Natural killer cell treated with Interleukin-12 subunit alpha and Interleukin-12 subunit beta and Interleukin-15 and Interleukin-18, amount 100 ng/mL, for 72 hours (primary cell): ENCODE measurements around the gene BCOR. TPM values are rescaled to one million over a fixed set of nuclear protein-coding genes. Genes with fewer than 3 reads are reported as not detected.
A peak's percentile ranks its signal among the peaks of the same experiment; 100 is the strongest.

Source experiments
- ATAC-seq, 2 donors: fragments of 150-1000 bp; cut with Tn5 transposase in 1 of 2; sonication (Bioruptor Pico), chemical (Tn5 transposase) in 1 of 2; 2 replicates each; pipeline ENCODE4 v1.10.0; 2021
- DNase-seq: peaks from one replicate; pipeline ENCODE4 v3.0.0; 2022; ENCODE audit warnings: low spot score
- H3K27ac Mint-ChIP-seq, 2 donors: 1 replicate in 1 of 2; 2 replicates in 1 of 2; pipeline ENCODE4 v1.8.0; 2022; ENCODE audit warnings: mixed read lengths in 2 of 2, mild to moderate bottlenecking in 1 of 2, moderate library complexity in 1 of 2
- H3K27me3 Mint-ChIP-seq, 2 donors: 1 replicate in 1 of 2; 2 replicates in 1 of 2; pipeline ENCODE4 v1.8.0; 2022; ENCODE audit warnings: mixed read lengths in 2 of 2
- H3K36me3 Mint-ChIP-seq: one replicate; pipeline ENCODE4 v1.8.0; 2022; ENCODE audit warnings: mixed read lengths
- H3K4me1 Mint-ChIP-seq, 2 donors: 1 replicate in 1 of 2; 2 replicates in 1 of 2; pipeline ENCODE4 v1.8.0; 2022; ENCODE audit warnings: low read depth in 2 of 2, mixed read lengths in 2 of 2, mild to moderate bottlenecking in 1 of 2
- H3K4me3 Mint-ChIP-seq: one replicate; pipeline ENCODE4 v1.8.0; 2022; ENCODE audit warnings: mixed read lengths
- H3K9me3 Mint-ChIP-seq: 2 replicates; pipeline ENCODE4 v1.8.0; 2022; ENCODE audit warnings: mixed read lengths
- total RNA-seq, 2 donors: library from RNA; stranded (reverse); gene quantifications; one replicate each; pipeline ENCODE4 v1.2.3, GENCODE V29; 2022

The BCOR gene
- total RNA-seq, 2 donors from 2014 or later = 52.3 to 56.7 TPM

DNA sequence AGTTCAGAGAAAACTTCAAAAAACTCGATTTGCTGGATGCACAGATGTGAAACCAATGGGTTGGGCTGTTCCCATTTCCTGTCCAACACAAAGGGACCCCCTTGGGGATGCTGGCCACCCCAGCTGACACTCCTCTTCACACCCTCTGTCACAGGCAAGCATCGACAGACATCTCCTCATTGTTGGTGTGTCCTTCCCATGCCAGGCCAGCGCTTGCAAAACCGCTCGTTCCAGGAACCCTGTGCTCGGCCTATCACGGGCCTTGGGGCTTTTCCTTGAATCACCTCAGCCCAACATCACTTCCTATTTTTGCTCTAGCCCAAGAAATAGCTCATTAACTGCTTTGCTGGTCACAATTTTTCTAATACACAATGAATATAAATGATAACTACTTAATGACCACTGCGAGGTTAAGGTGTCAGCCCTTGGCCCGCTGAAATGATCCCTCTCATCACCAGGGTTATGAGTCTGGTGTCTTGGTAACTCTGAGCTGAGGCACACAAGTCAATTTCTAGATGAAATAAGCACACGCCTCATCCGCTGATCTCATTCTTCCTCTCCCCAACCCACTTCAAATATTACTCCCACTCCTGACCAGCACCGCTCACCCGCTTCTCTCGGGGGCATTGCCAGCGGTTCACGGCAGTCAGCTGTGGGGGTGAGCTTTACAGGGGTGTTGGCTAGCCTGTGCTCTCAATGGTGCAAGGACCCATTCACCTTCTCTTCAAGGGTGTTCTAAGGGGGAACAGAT, 32.3 kb downstream of the BCOR start:
- ATAC-seq (peak in 1 of 2 donors; percentile 49), DNase-seq (no peak)
- H3K27me3 Mint-ChIP-seq = peaks cover 0 to 4% of the 10 kb centered on the region in 2 donors
- H3K36me3 Mint-ChIP-seq = peaks cover 9% of the 10 kb centered on the region
- peak overlapping the region; percentile 38 for H3K4me3 Mint-ChIP-seq
- no peaks in the 10 kb centered on the region for H3K9me3 Mint-ChIP-seq
- H3K4me1 Mint-ChIP-seq = peaks cover 23 to 37% of the 10 kb centered on the region in 2 donors
- H3K27ac Mint-ChIP-seq = peak overlapping the region in 1 of 2 donors; percentile 64

DNA sequence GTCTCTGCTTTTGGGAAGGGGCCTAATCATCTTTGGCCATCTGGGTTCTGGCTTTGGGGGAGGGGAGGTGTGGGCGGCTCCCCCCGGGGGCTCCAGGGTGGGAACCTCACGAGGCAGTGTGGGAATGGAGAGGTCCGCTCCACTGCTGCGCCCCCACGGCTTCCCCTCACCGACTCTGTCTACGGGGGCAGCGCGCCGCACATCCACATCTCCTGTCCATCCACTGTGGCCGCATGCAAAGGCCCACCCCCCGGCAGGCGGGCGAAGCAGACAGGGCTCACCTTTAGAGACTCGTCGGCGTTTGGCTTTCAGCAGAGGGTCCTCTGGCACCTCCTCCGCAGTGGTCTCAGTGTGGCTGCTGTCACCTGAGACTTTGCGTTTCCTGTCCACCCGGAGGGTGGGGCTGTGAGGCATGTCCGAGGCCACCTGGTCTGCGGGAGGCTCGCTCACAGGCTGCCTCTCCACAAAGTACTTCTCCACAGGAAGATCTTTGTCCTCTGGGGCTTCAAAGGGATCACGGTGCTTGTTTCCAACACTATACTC, 33.6 kb downstream of the BCOR start:
- no peak for ATAC-seq
- Mint-ChIP-seq H3K27ac (no peak overlapping the region), H3K27me3 (peaks cover 0 to 4% of the 10 kb centered on the region in 2 donors), H3K9me3 (no peaks in the 10 kb centered on the region), H3K4me1 (peaks cover 22 to 33% of the 10 kb centered on the region in 2 donors), H3K36me3 (peaks cover 4% of the 10 kb centered on the region), H3K4me3 (no peak overlapping the region)
- DNase-seq = no peak

DNA sequence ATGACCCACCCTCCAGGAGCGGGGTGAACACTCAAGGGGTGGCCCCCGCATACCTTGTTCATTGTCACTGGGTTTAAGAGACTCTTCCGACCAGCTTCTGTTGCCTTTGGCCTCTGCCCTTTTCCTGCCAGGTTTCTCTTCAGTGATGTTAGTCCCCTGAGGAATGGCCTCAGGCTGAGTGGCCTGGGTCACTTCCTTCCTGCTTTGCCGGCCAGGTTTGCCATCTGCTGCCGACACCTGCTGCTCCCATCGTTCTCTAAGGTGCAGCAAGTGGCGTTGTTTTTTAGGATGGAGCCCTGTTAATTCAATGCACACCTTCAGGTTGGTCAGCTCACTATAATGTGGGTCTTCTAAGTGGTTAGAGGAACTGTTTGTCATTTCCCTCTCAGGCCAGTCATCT, 34.2 kb downstream of the BCOR start:
- H3K4me1 Mint-ChIP-seq = peaks cover 19 to 28% of the 10 kb centered on the region in 2 donors
- peaks cover 4% of the 10 kb centered on the region for H3K36me3 Mint-ChIP-seq
- DNase-seq (no peak), ATAC-seq (no peak)
- peaks cover 0 to 4% of the 10 kb centered on the region in 2 donors for H3K27me3 Mint-ChIP-seq
- no peak overlapping the region for H3K4me3 Mint-ChIP-seq
- no peak overlapping the region for H3K27ac Mint-ChIP-seq
- no peaks in the 10 kb centered on the region for H3K9me3 Mint-ChIP-seq

DNA sequence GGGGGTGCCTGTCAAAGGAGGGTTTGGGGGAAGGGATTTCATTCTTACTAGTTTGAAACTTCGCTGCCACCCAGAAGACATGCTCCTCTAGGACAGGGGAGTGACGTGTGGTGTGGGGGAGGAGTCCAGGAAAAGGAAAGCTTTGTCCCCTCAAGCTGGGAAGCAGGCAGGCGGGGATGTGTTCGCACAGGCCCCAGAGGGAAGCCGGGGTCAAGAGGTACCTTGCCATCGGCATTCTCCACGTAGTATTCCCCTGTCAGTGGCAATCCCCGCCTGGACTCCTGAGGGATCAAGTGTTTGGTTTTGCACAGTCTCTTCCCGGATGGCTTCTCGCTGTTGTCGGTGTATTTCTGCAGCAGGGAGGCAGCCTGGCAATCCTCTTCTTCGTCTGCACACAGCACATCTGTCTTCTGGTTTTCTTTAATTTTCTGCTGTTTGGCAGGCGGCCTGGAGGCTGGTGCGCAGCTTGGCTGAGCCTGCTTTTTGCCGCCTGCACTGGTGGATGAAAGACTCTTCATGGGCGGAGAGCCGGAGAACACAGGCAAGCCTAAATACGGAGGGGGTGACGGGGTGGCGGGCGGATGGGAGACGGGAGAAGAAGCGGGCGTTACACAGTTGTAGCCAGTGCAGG, 35.1 kb downstream of the BCOR start:
- ATAC-seq (no peak), DNase-seq (no peak)
- Mint-ChIP-seq H3K4me1 (peaks cover 12 to 22% of the 10 kb centered on the region in 2 donors), H3K27ac (no peak overlapping the region), H3K4me3 (no peak overlapping the region), H3K36me3 (peaks cover 4% of the 10 kb centered on the region), H3K27me3 (peaks cover 0 to 4% of the 10 kb centered on the region in 2 donors), H3K9me3 (no peaks in the 10 kb centered on the region)

DNA sequence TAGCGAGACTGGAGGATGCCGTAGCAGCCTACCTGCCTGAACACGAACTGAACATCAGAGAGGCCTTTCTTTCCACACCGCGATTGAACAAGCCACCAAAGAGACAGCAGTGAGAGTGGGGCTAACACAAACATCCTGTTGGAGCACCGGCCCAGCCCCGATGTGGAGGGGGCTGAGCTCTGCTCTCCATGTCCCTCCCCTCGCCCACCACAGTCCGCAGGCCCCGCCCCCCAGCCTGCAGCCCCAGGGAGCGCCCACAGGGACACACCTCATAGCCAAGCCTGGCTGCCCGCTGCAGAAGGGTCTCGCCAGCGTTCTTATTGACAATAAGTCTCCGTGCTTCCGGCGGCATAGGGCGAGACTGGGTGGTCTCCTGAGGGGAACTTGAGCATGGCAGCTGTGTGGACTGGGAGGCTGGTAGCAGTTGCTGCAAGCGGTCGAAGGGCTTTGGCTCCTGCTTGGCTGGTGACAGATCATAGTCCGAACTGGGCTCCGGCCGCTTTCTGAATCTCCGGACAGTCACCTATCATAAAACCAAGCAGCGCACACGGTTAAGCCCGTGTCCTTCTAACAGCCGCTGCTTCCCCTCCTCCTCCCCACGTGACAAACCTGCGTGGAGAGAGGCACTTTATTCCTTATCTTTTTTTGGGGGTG, 35.8 kb downstream of the BCOR start:
- Mint-ChIP-seq H3K36me3 (peaks cover 4% of the 10 kb centered on the region), H3K27me3 (peaks cover 0 to 4% of the 10 kb centered on the region in 2 donors), H3K27ac (no peak overlapping the region), H3K4me3 (no peak overlapping the region), H3K9me3 (no peaks in the 10 kb centered on the region), H3K4me1 (peaks cover 9 to 22% of the 10 kb centered on the region in 2 donors)
- DNase-seq (no peak), ATAC-seq (no peak)

DNA sequence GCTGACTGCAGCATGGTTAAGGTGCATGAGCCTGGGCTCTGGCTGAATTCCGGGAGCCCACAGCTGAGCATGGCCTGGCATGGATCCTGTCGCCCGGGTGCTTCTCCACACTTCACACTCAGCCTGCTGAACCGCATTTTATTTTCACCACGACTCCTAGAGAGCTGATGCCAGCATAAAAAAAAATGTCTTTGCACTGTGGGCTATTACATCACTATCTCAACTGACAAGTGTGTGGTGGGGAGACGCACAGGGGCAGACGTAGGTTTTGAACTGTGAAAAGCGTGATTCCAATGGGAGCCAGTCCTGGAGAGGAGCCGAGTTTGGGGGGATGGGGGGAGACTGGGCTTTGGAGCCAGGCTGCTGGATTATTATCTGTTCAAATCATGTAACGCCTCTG, 36.8 kb downstream of the BCOR start:
- Mint-ChIP-seq H3K4me3 (no peak overlapping the region), H3K9me3 (no peaks in the 10 kb centered on the region), H3K27ac (no peak overlapping the region), H3K4me1 (peaks cover 9 to 21% of the 10 kb centered on the region in 2 donors), H3K36me3 (peaks cover 6% of the 10 kb centered on the region), H3K27me3 (peaks cover 0 to 4% of the 10 kb centered on the region in 2 donors)
- ATAC-seq (no peak), DNase-seq (no peak)

DNA sequence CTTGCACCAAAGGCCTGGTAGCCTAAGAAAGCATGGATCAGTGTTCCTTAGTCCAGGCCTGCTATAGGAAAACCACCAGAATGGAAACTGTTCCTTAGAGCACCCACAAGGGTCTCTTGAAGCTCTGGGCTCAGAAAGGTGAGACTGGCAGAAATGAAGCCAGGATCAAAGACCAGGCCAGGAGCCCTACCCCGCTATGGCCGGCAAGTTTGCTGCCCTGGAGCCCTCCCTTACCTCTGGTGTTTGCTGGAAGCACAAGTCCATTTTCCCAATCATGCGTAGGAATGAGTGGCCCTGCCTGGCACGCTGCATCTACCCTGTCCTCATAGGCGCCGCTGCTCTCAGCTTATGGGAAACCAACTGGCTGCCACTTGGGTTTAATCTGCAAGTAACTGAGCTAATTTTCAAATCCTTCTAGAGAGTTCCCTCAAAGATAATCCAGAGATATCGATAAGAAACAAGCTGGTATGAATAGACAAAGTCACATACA, 37.4 kb downstream of the BCOR start:
- Mint-ChIP-seq H3K4me3 (no peak overlapping the region), H3K27ac (no peak overlapping the region), H3K27me3 (peaks cover 0 to 4% of the 10 kb centered on the region in 2 donors), H3K4me1 (peaks cover 3 to 15% of the 10 kb centered on the region in 2 donors), H3K36me3 (peaks cover 10% of the 10 kb centered on the region), H3K9me3 (no peaks in the 10 kb centered on the region)
- DNase-seq (no peak), ATAC-seq (no peak)

DNA sequence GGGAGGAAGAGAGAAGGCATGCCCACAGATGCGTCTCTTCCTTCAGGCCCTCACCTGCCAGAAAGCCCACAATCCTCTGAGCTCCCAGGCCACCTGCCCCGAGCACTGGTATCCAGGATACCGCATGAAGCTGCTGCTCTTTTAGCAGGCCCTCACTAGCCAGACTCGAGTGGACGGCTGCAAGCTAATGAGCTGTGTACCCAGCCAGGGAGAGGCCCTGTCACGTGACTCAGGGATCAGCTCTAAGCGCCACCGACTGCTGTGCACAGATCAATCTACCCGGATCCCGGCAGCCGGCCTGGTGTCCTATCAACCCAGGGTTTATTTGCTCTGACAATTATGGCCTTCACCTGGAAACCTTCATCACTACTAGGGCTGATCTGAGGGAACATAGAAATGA, 39.0 kb downstream of the BCOR start:
- Mint-ChIP-seq H3K4me1 (peaks cover 0 to 7% of the 10 kb centered on the region in 2 donors), H3K9me3 (no peaks in the 10 kb centered on the region), H3K27me3 (peaks cover 0 to 4% of the 10 kb centered on the region in 2 donors), H3K4me3 (no peak overlapping the region), H3K36me3 (peaks cover 21% of the 10 kb centered on the region), H3K27ac (no peak overlapping the region)
- DNase-seq (no peak), ATAC-seq (no peak)

DNA sequence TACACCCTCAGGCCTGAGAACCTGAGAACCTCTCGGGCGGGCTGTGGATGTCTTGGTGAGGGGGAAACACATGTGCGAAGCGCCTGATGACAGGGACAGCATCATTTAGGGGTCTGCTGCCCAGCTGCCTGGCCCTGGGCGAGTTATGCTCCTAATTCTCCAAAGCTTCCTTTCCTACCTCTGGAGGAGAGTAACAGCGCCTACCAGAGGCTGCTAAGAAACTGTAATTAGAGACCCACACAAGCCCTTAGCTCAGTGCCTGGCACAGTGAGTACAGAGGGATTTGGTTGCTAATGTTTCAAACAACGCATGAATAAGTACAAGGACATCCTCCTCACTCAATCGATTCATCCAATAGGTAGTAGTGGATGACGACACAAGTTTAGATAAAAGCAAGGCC, 40.4 kb downstream of the BCOR start:
- Mint-ChIP-seq H3K4me1 (peaks cover 0 to 5% of the 10 kb centered on the region in 2 donors), H3K27me3 (no peaks in the 10 kb centered on the region), H3K4me3 (no peak overlapping the region), H3K36me3 (peaks cover 28% of the 10 kb centered on the region), H3K27ac (no peak overlapping the region), H3K9me3 (no peaks in the 10 kb centered on the region)
- DNase-seq (no peak), ATAC-seq (no peak)

DNA sequence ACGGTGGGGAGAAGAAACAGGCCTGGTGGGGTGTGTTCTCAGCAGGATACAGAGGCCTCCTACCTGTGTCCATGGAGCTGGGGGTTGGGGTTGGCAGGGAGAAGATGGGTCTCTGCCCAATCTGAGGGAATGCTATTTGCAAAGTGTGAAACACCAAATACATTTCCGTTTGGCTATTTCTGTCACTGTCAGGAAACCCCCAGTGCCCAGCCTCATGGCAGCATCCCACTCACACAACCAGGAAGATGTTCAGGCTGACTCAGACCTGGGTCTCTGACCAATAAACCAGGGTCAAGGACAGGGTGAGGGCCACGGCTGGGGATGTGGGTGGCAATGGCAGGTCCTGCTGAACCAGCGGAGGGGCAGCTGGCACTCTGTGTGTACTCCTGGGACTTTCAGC, 41.3 kb downstream of the BCOR start:
- no peak for DNase-seq
- H3K27ac Mint-ChIP-seq = no peak overlapping the region
- H3K27me3 Mint-ChIP-seq = no peaks in the 10 kb centered on the region
- no peak overlapping the region for H3K4me3 Mint-ChIP-seq
- no peak for ATAC-seq
- H3K4me1 Mint-ChIP-seq = peaks cover 0 to 2% of the 10 kb centered on the region in 2 donors
- peaks cover 35% of the 10 kb centered on the region for H3K36me3 Mint-ChIP-seq
- H3K9me3 Mint-ChIP-seq = no peaks in the 10 kb centered on the region

DNA sequence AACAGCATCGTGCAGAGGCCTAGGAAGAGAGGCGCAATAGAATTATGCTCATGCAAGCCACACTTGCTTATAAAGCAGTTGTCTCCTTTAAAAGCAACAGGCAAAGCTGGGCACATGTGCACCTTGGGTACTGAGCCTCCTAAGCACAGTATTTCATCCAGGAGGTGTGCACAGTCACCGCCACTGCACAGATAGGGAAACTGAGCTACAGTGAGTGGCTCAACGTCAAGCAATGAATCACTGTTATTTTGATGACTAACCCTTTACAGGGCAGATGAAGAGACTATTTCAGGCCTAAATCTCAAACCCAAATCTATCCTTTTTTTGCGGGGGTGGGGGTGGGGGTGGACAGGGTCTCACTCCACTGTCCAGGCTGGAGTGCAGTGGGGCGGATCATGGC, 42.3 kb downstream of the BCOR start:
- Mint-ChIP-seq H3K4me1 (peaks cover 0 to 2% of the 10 kb centered on the region in 2 donors), H3K27ac (peak overlapping the region in 1 of 2 donors; percentile 31), H3K4me3 (no peak overlapping the region), H3K9me3 (peaks cover 4% of the 10 kb centered on the region), H3K36me3 (peaks cover 40% of the 10 kb centered on the region), H3K27me3 (no peaks in the 10 kb centered on the region)
- DNase-seq (no peak), ATAC-seq (no peak)

DNA sequence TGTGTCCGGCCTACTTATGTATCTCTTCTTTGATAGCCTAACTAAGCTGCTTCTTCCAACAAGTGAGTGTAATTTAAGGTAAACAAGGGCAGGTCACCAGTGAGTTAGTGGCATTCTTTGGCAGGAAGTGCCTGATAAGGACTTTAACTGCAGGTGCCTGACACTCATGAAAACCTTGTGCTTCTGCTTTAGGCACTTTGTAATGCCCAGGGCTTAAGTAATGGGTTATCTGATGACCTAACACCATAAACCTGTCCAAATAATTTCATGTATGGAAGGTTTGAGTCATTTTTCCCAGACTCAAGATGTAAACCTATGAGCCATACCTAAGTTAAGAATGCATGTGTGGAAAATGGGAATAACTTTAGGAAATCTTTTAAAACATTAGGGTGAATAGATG, 43.0 kb downstream of the BCOR start:
- H3K27ac Mint-ChIP-seq = no peak overlapping the region
- H3K4me3 Mint-ChIP-seq = no peak overlapping the region
- H3K36me3 Mint-ChIP-seq = peaks cover 44% of the 10 kb centered on the region
- peaks cover 5% of the 10 kb centered on the region for H3K9me3 Mint-ChIP-seq
- peaks cover 0 to 2% of the 10 kb centered on the region in 2 donors for H3K4me1 Mint-ChIP-seq
- DNase-seq (no peak), ATAC-seq (no peak)
- H3K27me3 Mint-ChIP-seq = no peaks in the 10 kb centered on the region

DNA sequence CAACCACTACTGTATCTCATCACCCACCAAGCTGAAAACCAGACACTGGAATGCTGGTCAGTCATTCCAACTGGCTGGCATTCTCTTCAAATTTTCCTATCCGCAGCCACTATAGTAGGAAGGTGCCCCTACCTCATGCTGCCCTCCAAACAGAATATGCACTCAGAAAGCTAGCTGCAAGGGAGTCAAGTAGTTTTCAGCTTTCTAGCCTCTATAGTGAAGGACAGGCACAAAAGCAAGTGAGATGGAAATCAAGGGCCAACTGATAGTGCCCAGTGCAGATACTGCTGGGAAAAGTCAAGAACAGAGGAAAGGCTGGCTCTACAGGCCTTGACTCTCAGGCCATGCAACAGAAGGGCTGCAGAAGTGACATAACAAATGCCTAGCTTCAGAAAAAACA, 47.2 kb downstream of the BCOR start:
- H3K27ac Mint-ChIP-seq = no peak overlapping the region
- ATAC-seq = no peak
- no peaks in the 10 kb centered on the region for H3K27me3 Mint-ChIP-seq
- no peak overlapping the region for H3K4me3 Mint-ChIP-seq
- DNase-seq = no peak
- H3K4me1 Mint-ChIP-seq = peaks cover 0 to 6% of the 10 kb centered on the region in 2 donors
- H3K36me3 Mint-ChIP-seq = peaks cover 48% of the 10 kb centered on the region
- peaks cover 5% of the 10 kb centered on the region for H3K9me3 Mint-ChIP-seq
